Karpas-422 (cell line): ENCODE data around the gene USP17L11. TPM values are rescaled to one million over a fixed set of nuclear protein-coding genes. Genes with fewer than 3 reads are reported as not detected.

ENCODE experiments used
- total RNA-seq: library from RNA; depleted of rRNA; stranded (reverse); fragments of >200 nt; shearing (Covaris generic); gene quantifications from 2 replicates; pipeline ENCODE4 v1.2.3, GENCODE V29; 2014; ENCODE audit warnings: low replicate concordance; rRNA removed

USP17L11 gene
- total RNA-seq, 1 experiment from 2014 or later = not detected

Other genes starting within 250 kb of the USP17L11 start
- not detected in 2 replicates for gene FAM90A26, start 45.0 kb upstream of the USP17L11 start, total RNA-seq
- not detected in 2 replicates for gene USP17L10, start 4.7 kb upstream of the USP17L11 start, total RNA-seq
- gene USP17L12, start 4.7 kb downstream of the USP17L11 start, total RNA-seq = not detected in 2 replicates
- not detected in 2 replicates for gene USP17L13, start 9.5 kb downstream of the USP17L11 start, total RNA-seq
- gene USP17L15, start 19.0 kb downstream of the USP17L11 start, total RNA-seq = not detected in 2 replicates
- gene USP17L17, start 28.5 kb downstream of the USP17L11 start, total RNA-seq = not detected in 2 replicates
- not detected in 2 replicates for gene USP17L18, start 33.2 kb downstream of the USP17L11 start, total RNA-seq
- not detected in 2 replicates for gene USP17L19, start 38.0 kb downstream of the USP17L11 start, total RNA-seq
- gene USP17L20, start 42.7 kb downstream of the USP17L11 start, total RNA-seq = not detected in 2 replicates
- not detected in 2 replicates for gene USP17L21, start 47.5 kb downstream of the USP17L11 start, total RNA-seq
- gene USP17L22, start 52.2 kb downstream of the USP17L11 start, total RNA-seq = not detected in 2 replicates
- gene USP17L24, start 109.8 kb downstream of the USP17L11 start, total RNA-seq = not detected in 2 replicates
- gene USP17L25, start 114.5 kb downstream of the USP17L11 start, total RNA-seq = not detected in 2 replicates
- not detected in 2 replicates for gene USP17L26, start 119.3 kb downstream of the USP17L11 start, total RNA-seq
- not detected in 2 replicates for gene USP17L5, start 124.0 kb downstream of the USP17L11 start, total RNA-seq
- gene USP17L27, start 128.7 kb downstream of the USP17L11 start, total RNA-seq = not detected in 2 replicates
- not detected in 2 replicates for gene USP17L28, start 133.5 kb downstream of the USP17L11 start, total RNA-seq
- not detected in 2 replicates for gene USP17L29, start 138.2 kb downstream of the USP17L11 start, total RNA-seq
- not detected in 2 replicates for gene USP17L30, start 147.7 kb downstream of the USP17L11 start, total RNA-seq
- gene DEFB131A, start 229.0 kb downstream of the USP17L11 start, total RNA-seq = not detected in 2 replicates